GM12878 (cell line): ENCODE results near the gene PIGBOS1. TPM values are rescaled to one million over a fixed set of nuclear protein-coding genes. Genes with fewer than 3 reads are reported as not detected.

Source experiments
- ATAC-seq: fragments of 200-7000 bp; cut with Tn5 transposase; 3 replicates; pipeline ENCODE4 v1.9.1; 2020; ENCODE audit warnings: mild to moderate bottlenecking, moderate library complexity
- BruUV-seq: library from RNA; stranded (reverse); fragments of 400-500 nt; replicated peaks from 2 replicates; lab custom pipeline; 2021; lab: Mats Ljungman, UMichigan
- CTCF ChIA-PET: fragments of 300-600 bp; sonication (Branson Sonifier 250); formaldehyde crosslinking; extraction: SDS; loops from one replicate; lab custom pipeline; 2021; ENCODE audit warnings: inconsistent platforms; lab: Yijun Ruan, JAX
- POLR2A ChIA-PET: fragments of 350-600 bp; formaldehyde crosslinking; extraction: SDS; loops from one replicate; lab custom pipeline; 2021; ENCODE audit warnings: inconsistent platforms; lab: Charles Lee
- RAD21 ChIA-PET: fragments of 300-600 bp; sonication (Branson Sonifier 250); formaldehyde crosslinking; loops from one replicate; lab custom pipeline; 2023; ENCODE audit warnings: antibody characterized with exemption; ENCODE audit not compliant: unreplicated experiment; lab: Charles Lee
- SMC1A ChIA-PET: fragments of 300-600 bp; sonication (Branson Sonifier 250); formaldehyde crosslinking; loops from one replicate; lab custom pipeline; 2023; ENCODE audit not compliant: unreplicated experiment, uncharacterized antibody; lab: Charles Lee
- DNase-seq: peaks from one replicate; pipeline ENCODE4 v3.0.0-alpha.2; 2011; ENCODE audit warnings: low read depth, low spot score
- FAIRE-seq: peaks from 3 replicates; lab custom pipeline; 2011; peaks lifted over from hg19 to GRCh38; lab: Jason Lieb, UNC
- H2AFZ ChIP-seq: 2 replicates; pipeline ENCODE4 v1.6.0; 2011; ENCODE audit warnings: low read depth, low read length, control low read depth; ENCODE audit not compliant: control insufficient read depth
- H3K27ac ChIP-seq: 2 replicates; pipeline ENCODE4 v1.5.1; 2011; ENCODE audit warnings: control low read depth; ENCODE audit not compliant: control insufficient read depth, insufficient read depth
- H3K27me3 ChIP-seq, 2 experiments: replicated peaks in 1 of 2; 2 replicates each; pipeline versions ENCODE4 v1.6.0 to v1.6.1; 2011; ENCODE audit warnings: low read length in 1 of 2; ENCODE audit not compliant: control insufficient read depth in 2 of 2, insufficient read depth in 2 of 2
- H3K36me3 ChIP-seq, 2 experiments: 2 replicates each; pipeline ENCODE4 v1.5.1; 2011; ENCODE audit warnings: low read length in 1 of 2; ENCODE audit not compliant: control insufficient read depth in 2 of 2, insufficient read depth in 2 of 2
- H3K4me1 ChIP-seq: 2 replicates; pipeline ENCODE4 v1.6.1; 2011; ENCODE audit warnings: mild to moderate bottlenecking, low read length, moderate library complexity, mixed read lengths; ENCODE audit not compliant: control insufficient read depth, insufficient read depth
- H3K4me2 ChIP-seq: 2 replicates; pipeline ENCODE4 v1.6.0; 2011; ENCODE audit warnings: control low read depth; ENCODE audit not compliant: control insufficient read depth, insufficient read depth
- H3K4me3 ChIP-seq: fragments of 200-600 bp; sonication (generic); 2 replicates; pipeline ENCODE4 v1.5.1; 2016
- H3K79me2 ChIP-seq: 2 replicates; pipeline ENCODE4 v1.6.0; 2011; ENCODE audit warnings: low read length; ENCODE audit not compliant: control insufficient read depth, insufficient read depth
- H3K9ac ChIP-seq: 2 replicates; pipeline ENCODE4 v1.8.0; 2011; ENCODE audit warnings: low read length, control low read depth, mixed read lengths; ENCODE audit not compliant: control insufficient read depth, insufficient read depth
- H3K9me3 ChIP-seq: replicated peaks from 3 replicates; pipeline ENCODE4 v1.5.1; 2011; ENCODE audit warnings: mild to moderate bottlenecking, low read length; ENCODE audit not compliant: control insufficient read depth, insufficient read depth
- H4K20me1 ChIP-seq: 2 replicates; pipeline ENCODE4 v1.6.0; 2011; ENCODE audit not compliant: control insufficient read depth, insufficient read depth
- BCL3 ChIP-seq: IDR thresholded peaks from 2 replicates; pipeline ENCODE4 v1.6.1; 2011; ENCODE audit warnings: borderline replicate concordance, low read depth, mild to moderate bottlenecking, moderate library complexity, low read length; ENCODE audit not compliant: insufficient read depth, poor library complexity, severe bottlenecking
- FOXM1 ChIP-seq: IDR thresholded peaks from 2 replicates; pipeline ENCODE4 v1.6.1; 2012; ENCODE audit warnings: low read depth, mild to moderate bottlenecking, inconsistent platforms, low read length, moderate library complexity
- PRDM15 ChIP-seq: fragments of 450-650 bp; formaldehyde crosslinking; IDR thresholded peaks from 2 replicates; pipeline ENCODE4 v1.4.0; 2020; ENCODE audit warnings: mild to moderate bottlenecking, moderate library complexity
- RAD21 ChIP-seq: IDR thresholded peaks from 2 replicates; pipeline ENCODE4 v1.6.1; 2011; ENCODE audit warnings: mild to moderate bottlenecking, low read depth, low read length, moderate library complexity; ENCODE audit not compliant: insufficient read depth
- SMAD1 ChIP-seq: fragments of 450-650 bp; IDR thresholded peaks from 2 replicates; pipeline ENCODE4 v1.6.1; 2018; ENCODE audit warnings: mild to moderate bottlenecking, low read depth; ENCODE audit not compliant: partially characterized antibody
- SUZ12 ChIP-seq: fragments of 200-600 bp; sonication (generic); IDR thresholded peaks from one replicate; pipeline ENCODE4 v1.6.1; 2018; ENCODE audit warnings: antibody characterized with exemption, mild to moderate bottlenecking; ENCODE audit not compliant: unreplicated experiment
- WGBS: methylation state at CpG from one replicate; pipeline ENCODE4 v1.1.6; 2016; ENCODE audit warnings: low lambda C conversion rate; ENCODE audit not compliant: insufficient replicate concordance, insufficient coverage; ENCODE audit errors: missing lambda C conversion rate; 5-methylcytosine and 5-hydroxymethylcytosine counted together
- in situ Hi-C: fragments of 300-500 bp; cut with MboI; formaldehyde crosslinking; loops from 9 replicates; pipeline ENCODE4 v1.14.3; 2018; ENCODE audit warnings: mixed read lengths
- intact Hi-C: fragments of 100-400 bp; cut with micrococcal nuclease; formaldehyde crosslinking; loops from one replicate; pipeline ENCODE4 v1.14.2; 2022; ENCODE audit not compliant: unreplicated experiment
- polyA plus RNA-seq, 11 experiments: library from polyadenylated mRNA; depleted of rRNA in 4 of 11; unstranded in 6 of 11; stranded (reverse) in 5 of 11; fragments of >200 nt; fragmentation: Nextera tagmentation in 4 of 11; fragmentation: Illumina TruSeq in 1 of 11; extraction: Ambion mirVana in 4 of 11; extraction: Trizol in 1 of 11; gene quantifications; 1 replicate in 1 of 11; 2 replicates in 10 of 11; pipeline versions ENCODE4 v1.2.1 to v1.2.3, GENCODE V29; 2011 to 2016; ENCODE audit warnings: inconsistent platforms in 2 of 11, missing spikeins in 2 of 11, low read depth in 1 of 11
- total RNA-seq, 4 experiments: library from RNA; depleted of rRNA in 3 of 4; stranded (reverse); fragments of >200 nt in 3 of 4; fragmentation: Illumina TruSeq in 1 of 4; extraction: Trizol in 1 of 4; gene quantifications; 2 replicates each; pipeline versions ENCODE4 v1.2.1 to v1.2.3, GENCODE V29; 2013 to 2021
- TF ChIP-seq, protein P1 (sequence below): fragments of 450-650 bp; IDR thresholded peaks from 2 replicates; pipeline ENCODE4 v1.6.1; 2017; ENCODE audit warnings: borderline replicate concordance
- TF ChIP-seq, protein P2 (sequence below): fragments of 450-650 bp; IDR thresholded peaks from 2 replicates; pipeline ENCODE4 v1.6.1; 2016; ENCODE audit warnings: mild to moderate bottlenecking
- TF ChIP-seq, protein P3 (sequence below): fragments of 450-650 bp; IDR thresholded peaks from 2 replicates; pipeline ENCODE4 v1.6.1; 2017; ENCODE audit warnings: mild to moderate bottlenecking

The PIGBOS1 gene
- total and polyA plus RNA-seq, 10 of the 15 experiments (the other 5 are each of a cell fraction or from before 2014, with no cell fraction given): 7.1 to 24.7 (median 10.2) TPM

- no peak overlapping the region for H3K9ac ChIP-seq
- H3K36me3 ChIP-seq: no peaks in the 10 kb centered on the region; a peak in 1 of 4 replicates
- H2AFZ ChIP-seq: no peak overlapping the region
- no peak overlapping the region for H3K4me2 ChIP-seq
- intact Hi-C loops (no loop called here), in situ Hi-C loops (no loop called here)
- RAD21 ChIA-PET: interaction anchor here (0.6 to 1.4 kb wide), 3 partner anchors 19 to 79 kb away, joined by 3 read pairs; no protein-coding TSS in a partner anchor
- POLR2A ChIA-PET: no interaction called here
- no peaks in the 10 kb centered on the region for H3K9me3 ChIP-seq
- BruUV-seq: no TSS peak
- DNase-seq (no peak), FAIRE-seq (no peak), ATAC-seq (no peak)
- no peak for TF ChIP-seq PRDM15 (CRISPR knock-in tag)
- no peak for TF ChIP-seq RAD21
- TF ChIP-seq SUZ12: no peak
- no peak for TF ChIP-seq BCL3
- TF ChIP-seq, protein P1, sequence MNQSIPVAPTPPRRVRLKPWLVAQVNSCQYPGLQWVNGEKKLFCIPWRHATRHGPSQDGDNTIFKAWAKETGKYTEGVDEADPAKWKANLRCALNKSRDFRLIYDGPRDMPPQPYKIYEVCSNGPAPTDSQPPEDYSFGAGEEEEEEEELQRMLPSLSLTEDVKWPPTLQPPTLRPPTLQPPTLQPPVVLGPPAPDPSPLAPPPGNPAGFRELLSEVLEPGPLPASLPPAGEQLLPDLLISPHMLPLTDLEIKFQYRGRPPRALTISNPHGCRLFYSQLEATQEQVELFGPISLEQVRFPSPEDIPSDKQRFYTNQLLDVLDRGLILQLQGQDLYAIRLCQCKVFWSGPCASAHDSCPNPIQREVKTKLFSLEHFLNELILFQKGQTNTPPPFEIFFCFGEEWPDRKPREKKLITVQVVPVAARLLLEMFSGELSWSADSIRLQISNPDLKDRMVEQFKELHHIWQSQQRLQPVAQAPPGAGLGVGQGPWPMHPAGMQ: no peak
- no peak for TF ChIP-seq SMAD1
- TF ChIP-seq, protein P2, sequence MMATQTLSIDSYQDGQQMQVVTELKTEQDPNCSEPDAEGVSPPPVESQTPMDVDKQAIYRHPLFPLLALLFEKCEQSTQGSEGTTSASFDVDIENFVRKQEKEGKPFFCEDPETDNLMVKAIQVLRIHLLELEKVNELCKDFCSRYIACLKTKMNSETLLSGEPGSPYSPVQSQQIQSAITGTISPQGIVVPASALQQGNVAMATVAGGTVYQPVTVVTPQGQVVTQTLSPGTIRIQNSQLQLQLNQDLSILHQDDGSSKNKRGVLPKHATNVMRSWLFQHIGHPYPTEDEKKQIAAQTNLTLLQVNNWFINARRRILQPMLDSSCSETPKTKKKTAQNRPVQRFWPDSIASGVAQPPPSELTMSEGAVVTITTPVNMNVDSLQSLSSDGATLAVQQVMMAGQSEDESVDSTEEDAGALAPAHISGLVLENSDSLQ: no peak
- no peak for TF ChIP-seq FOXM1
- TF ChIP-seq, protein P3, sequence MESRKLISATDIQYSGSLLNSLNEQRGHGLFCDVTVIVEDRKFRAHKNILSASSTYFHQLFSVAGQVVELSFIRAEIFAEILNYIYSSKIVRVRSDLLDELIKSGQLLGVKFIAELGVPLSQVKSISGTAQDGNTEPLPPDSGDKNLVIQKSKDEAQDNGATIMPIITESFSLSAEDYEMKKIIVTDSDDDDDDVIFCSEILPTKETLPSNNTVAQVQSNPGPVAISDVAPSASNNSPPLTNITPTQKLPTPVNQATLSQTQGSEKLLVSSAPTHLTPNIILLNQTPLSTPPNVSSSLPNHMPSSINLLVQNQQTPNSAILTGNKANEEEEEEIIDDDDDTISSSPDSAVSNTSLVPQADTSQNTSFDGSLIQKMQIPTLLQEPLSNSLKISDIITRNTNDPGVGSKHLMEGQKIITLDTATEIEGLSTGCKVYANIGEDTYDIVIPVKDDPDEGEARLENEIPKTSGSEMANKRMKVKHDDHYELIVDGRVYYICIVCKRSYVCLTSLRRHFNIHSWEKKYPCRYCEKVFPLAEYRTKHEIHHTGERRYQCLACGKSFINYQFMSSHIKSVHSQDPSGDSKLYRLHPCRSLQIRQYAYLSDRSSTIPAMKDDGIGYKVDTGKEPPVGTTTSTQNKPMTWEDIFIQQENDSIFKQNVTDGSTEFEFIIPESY: no peak
- SMC1A ChIA-PET: interaction anchor here (1.1 to 2.2 kb wide), 3 partner anchors 13 to 37 kb away, joined by 3 to 11 read pairs (median 6); no protein-coding TSS in a partner anchor
- CTCF ChIA-PET: interaction anchor here (1.7 kb wide), 1 partner anchor 79 kb away, joined by 8 read pairs; no protein-coding TSS in a partner anchor
- no peaks in the 10 kb centered on the region for H3K79me2 ChIP-seq
- WGBS: 75% methylated on average over 6 of the region's 6 CpGs
- no peaks in the 10 kb centered on the region for H3K4me1 ChIP-seq
- H4K20me1 ChIP-seq: no peaks in the 10 kb centered on the region
- no peaks in the 10 kb centered on the region for H3K27me3 ChIP-seq
- no peak overlapping the region for H3K27ac ChIP-seq
- H3K4me3 ChIP-seq: no peak overlapping the region
These were observed 41.3 kb upstream of the PIGBOS1 start for GRCh38 chr15:55360256-55360655.
